IMR-90 (cell line): ENCODE data around the gene IRAK1. TPM values are rescaled to one million over a fixed set of nuclear protein-coding genes. Genes with fewer than 3 reads are reported as not detected.

Source experiments
- ATAC-seq: fragments of 200-7000 bp; cut with Tn5 transposase; 2 replicates; pipeline ENCODE4 v1.9.1; 2020; ENCODE audit warnings: low read depth, mild to moderate bottlenecking, moderate library complexity
- BruUV-seq: library from RNA; stranded (reverse); fragments of 400-500 nt; replicated peaks from 2 replicates; lab custom pipeline; 2021; lab: Mats Ljungman, UMichigan
- CTCF ChIA-PET: fragments of 300-600 bp; formaldehyde crosslinking; extraction: SDS; loops from one replicate; lab custom pipeline; 2021; ENCODE audit warnings: antibody characterized with exemption; lab: Yijun Ruan, JAX
- POLR2A ChIA-PET: fragments of 300-600 bp; sonication (Branson Sonifier 250); formaldehyde crosslinking; loops from one replicate; lab custom pipeline; 2022; ENCODE audit warnings: antibody characterized with exemption; ENCODE audit not compliant: unreplicated experiment; lab: Charles Lee
- DNase-seq: peaks from one replicate; pipeline ENCODE4 v3.0.0; 2013
- H2AFZ ChIP-seq: replicated peaks from 2 replicates; pipeline ENCODE3; 2013; ENCODE audit warnings: low read length, mild to moderate bottlenecking; ENCODE audit not compliant: poor library complexity
- H2AK5ac ChIP-seq: 2 replicates; pipeline ENCODE4 v1.6.1; 2013; ENCODE audit warnings: low read depth, low read length, inconsistent platforms
- H2AK9ac ChIP-seq: replicated peaks from 2 replicates; pipeline ENCODE3; 2013; ENCODE audit warnings: mild to moderate bottlenecking, low read depth, low read length, moderate library complexity; ENCODE audit not compliant: poor library complexity
- H2BK120ac ChIP-seq: 2 replicates; pipeline ENCODE4 v1.6.1; 2013; ENCODE audit warnings: low read depth, low read length, inconsistent platforms
- H2BK15ac ChIP-seq: 3 replicates; pipeline ENCODE4 v1.6.1; 2013; ENCODE audit warnings: low read depth, low read length, inconsistent platforms
- H2BK20ac ChIP-seq: 2 replicates; pipeline ENCODE4 v1.6.1; 2013; ENCODE audit warnings: low read depth, mild to moderate bottlenecking, inconsistent platforms, low read length, moderate library complexity
- H2BK5ac ChIP-seq: 2 replicates; pipeline ENCODE4 v1.6.1; 2013; ENCODE audit warnings: mild to moderate bottlenecking, low read depth, low read length, inconsistent platforms; ENCODE audit not compliant: poor library complexity, severe bottlenecking
- H3K14ac ChIP-seq: replicated peaks from 2 replicates; pipeline ENCODE4 v1.6.1; 2013; ENCODE audit warnings: low read depth, low read length, inconsistent platforms
- H3K18ac ChIP-seq: 2 replicates; pipeline ENCODE4 v1.6.1; 2013; ENCODE audit warnings: low read depth, low read length, control low read depth
- H3K23ac ChIP-seq: 2 replicates; pipeline ENCODE4 v1.6.1; 2013; ENCODE audit warnings: low read depth, low read length, inconsistent platforms
- H3K27ac ChIP-seq: 2 replicates; pipeline ENCODE4 v1.5.1; 2013; ENCODE audit warnings: mild to moderate bottlenecking, control low read depth, low read length; ENCODE audit not compliant: insufficient read depth
- H3K27me3 ChIP-seq: 2 replicates; pipeline ENCODE4 v1.6.1; 2013; ENCODE audit warnings: low read length; ENCODE audit not compliant: control insufficient read depth, insufficient read depth
- H3K36me3 ChIP-seq: 2 replicates; pipeline ENCODE4 v1.6.1; 2013; ENCODE audit warnings: low read length, mixed read lengths; ENCODE audit not compliant: control insufficient read depth, insufficient read depth
- H3K4ac ChIP-seq: 2 replicates; pipeline ENCODE4 v1.6.1; 2013; ENCODE audit warnings: low read depth, low read length, inconsistent platforms
- H3K4me1 ChIP-seq: 2 replicates; pipeline ENCODE4 v1.6.1; 2013; ENCODE audit warnings: low read length, mixed read lengths; ENCODE audit not compliant: control insufficient read depth, insufficient read depth
- H3K4me2 ChIP-seq: 2 replicates; pipeline ENCODE4 v1.6.1; 2013; ENCODE audit warnings: low read depth, mild to moderate bottlenecking, control low read depth, low read length, moderate library complexity
- H3K4me3 ChIP-seq: 2 replicates; pipeline ENCODE4 v1.5.1; 2013; ENCODE audit warnings: low read depth, mild to moderate bottlenecking, control low read depth, low read length, moderate library complexity; ENCODE audit not compliant: insufficient read depth
- H3K56ac ChIP-seq: 2 replicates; pipeline ENCODE4 v1.6.1; 2013; ENCODE audit warnings: low read length, inconsistent platforms; ENCODE audit not compliant: insufficient read depth; ENCODE audit errors: extremely low read depth
- H3K79me1 ChIP-seq, 2 experiments: 2 replicates each; pipeline ENCODE4 v1.6.1; 2013; ENCODE audit warnings: low read length in 2 of 2, inconsistent platforms in 1 of 2, low read depth in 1 of 2
- H3K9ac ChIP-seq: 2 replicates; pipeline ENCODE4 v1.6.1; 2013; ENCODE audit warnings: low read depth, low read length, control low read depth
- H3K9me1 ChIP-seq: 2 replicates; pipeline ENCODE4 v1.6.1; 2013; ENCODE audit warnings: low read length, inconsistent platforms; ENCODE audit not compliant: insufficient read depth
- H3K9me3 ChIP-seq: 2 replicates; pipeline ENCODE4 v1.6.1; 2013; ENCODE audit warnings: low read length; ENCODE audit not compliant: control insufficient read depth, insufficient read depth
- H4K20me1 ChIP-seq: 2 replicates; pipeline ENCODE4 v1.6.1; 2013; ENCODE audit warnings: low read length, inconsistent platforms; ENCODE audit not compliant: insufficient read depth
- H4K5ac ChIP-seq: 2 replicates; pipeline ENCODE4 v1.6.1; 2013; ENCODE audit warnings: mild to moderate bottlenecking, low read depth, low read length, control low read depth
- H4K8ac ChIP-seq, 2 experiments: 2 replicates each; pipeline ENCODE4 v1.6.1; 2013; ENCODE audit warnings: low read depth in 2 of 2, low read length in 2 of 2, control low read depth in 1 of 2, inconsistent platforms in 1 of 2
- H4K91ac ChIP-seq: 2 replicates; pipeline ENCODE4 v1.6.1; 2013; ENCODE audit warnings: low read depth, low read length, inconsistent platforms; ENCODE audit not compliant: insufficient read depth
- BHLHE40 ChIP-seq: fragments of 150-350 bp; IDR thresholded peaks from 2 replicates; pipeline ENCODE4 v1.6.1; 2016; ENCODE audit warnings: mild to moderate bottlenecking, low read depth, low read length
- CEBPB ChIP-seq: IDR thresholded peaks from 2 replicates; pipeline ENCODE4 v1.6.1; 2012; ENCODE audit warnings: low read depth, low read length, improper control_type of control experiment
- ELK1 ChIP-seq: fragments of 150-350 bp; IDR thresholded peaks from 2 replicates; pipeline ENCODE4 v1.6.1; 2016; ENCODE audit warnings: low read depth, mild to moderate bottlenecking, low read length, moderate library complexity, borderline replicate concordance
- MAFK ChIP-seq: IDR thresholded peaks from 2 replicates; pipeline ENCODE4 v1.6.1; 2012; ENCODE audit warnings: low read depth, low read length, improper control_type of control experiment
- MAZ ChIP-seq: IDR thresholded peaks from 2 replicates; pipeline ENCODE4 v1.6.1; 2012; ENCODE audit warnings: low read depth, mild to moderate bottlenecking, low read length, improper control_type of control experiment, moderate library complexity, borderline replicate concordance
- MXI1 ChIP-seq: IDR thresholded peaks from 2 replicates; pipeline ENCODE4 v1.6.1; 2012; ENCODE audit warnings: low read depth, mild to moderate bottlenecking, low read length, moderate library complexity, borderline replicate concordance
- RAD21 ChIP-seq: IDR thresholded peaks from 2 replicates; pipeline ENCODE4 v1.6.1; 2012; ENCODE audit warnings: low read length, improper control_type of control experiment
- WGBS, 2 experiments: methylation state at CpG; one replicate each; pipeline versions ENCODE4 v1.1.5 to v1.1.7; 2013; ENCODE audit warnings: missing lambda C conversion rate in 2 of 2; ENCODE audit not compliant: insufficient read length in 1 of 2; ENCODE audit errors: extremely low coverage in 2 of 2; 5-methylcytosine and 5-hydroxymethylcytosine counted together
- dilution Hi-C: fragments of 300-500 bp; cut with HindIII; formaldehyde crosslinking; loops from one replicate; pipeline ENCODE4 v1.14.3; 2018; ENCODE audit warnings: low sequenced_read_pairs; ENCODE audit not compliant: unreplicated experiment
- in situ Hi-C: fragments of 300-500 bp; cut with MboI; formaldehyde crosslinking; loops from 3 replicates; pipeline ENCODE4 v1.14.3; 2019; ENCODE audit warnings: low sequenced_read_pairs, inconsistent platforms, mixed read lengths
- intact Hi-C: fragments of 100-400 bp; cut with micrococcal nuclease; formaldehyde crosslinking; loops from 2 replicates; pipeline ENCODE4 v1.10.0; 2022
- polyA plus RNA-seq, 3 experiments: library from polyadenylated mRNA; depleted of rRNA; stranded (reverse); fragments of >200 nt; gene quantifications; 2 replicates each; pipeline ENCODE4 v1.2.3, GENCODE V29; 2012; ENCODE audit warnings: low replicate concordance in 1 of 3
- total RNA-seq: library from RNA; depleted of rRNA; stranded (reverse); fragments of >200 nt; gene quantifications from 2 replicates; pipeline ENCODE4 v1.2.3, GENCODE V29; 2012

IRAK1 gene
- total and polyA plus RNA-seq, 2 of the 4 experiments (the other 2 are of a cell fraction) = 33.3 to 50.2 TPM

GRCh38 chrX:154044091-154044490 lies 24.4 kb upstream of the IRAK1 start (continued):
- TF ChIP-seq MXI1 (no peak), MAFK (no peak)

DNA sequence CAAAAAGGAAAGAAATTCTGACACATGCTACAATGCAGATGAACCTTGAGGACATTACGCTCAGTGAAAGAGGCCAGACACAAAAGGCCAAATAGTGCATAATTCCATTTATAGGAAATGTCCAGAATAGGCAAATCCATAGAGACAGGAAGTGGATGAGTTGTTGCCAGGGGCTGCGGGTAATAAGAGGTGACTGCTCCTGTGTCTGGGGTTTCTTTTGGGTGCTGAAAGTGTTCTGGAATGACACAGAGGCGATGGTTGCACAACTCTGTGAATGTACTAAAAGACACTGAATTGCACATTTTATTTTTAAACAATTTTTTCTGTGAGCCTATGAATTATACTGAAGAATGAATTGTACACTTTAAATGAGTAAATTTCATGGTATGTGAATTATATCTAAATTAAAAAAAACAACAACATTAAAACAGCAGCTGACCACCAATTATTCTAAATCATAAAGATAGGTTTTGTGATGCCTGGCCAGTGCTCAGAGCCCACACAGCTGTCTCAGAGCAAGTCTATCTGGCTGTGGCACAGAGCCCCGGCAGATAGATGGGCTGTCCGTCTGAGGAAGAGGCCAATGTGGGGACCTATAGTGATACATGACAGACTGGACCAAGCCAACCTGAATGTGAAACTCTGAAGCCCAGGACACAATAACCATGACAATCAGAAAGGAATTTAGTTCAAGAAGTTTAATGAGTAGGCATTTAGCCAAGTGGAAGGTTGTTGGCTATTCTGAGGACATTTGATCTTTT lies 23.5 kb upstream of the IRAK1 start:
- Histone ChIP-seq H3K56ac (no peak overlapping the region), H3K36me3 (0 out of 2 replicates have a peak, but pooled peaks cover 2% of the 10 kb centered on the region), H3K4ac (no peak overlapping the region), H3K4me1 (peaks cover 21% of the 10 kb centered on the region), H2BK120ac (no peak overlapping the region), H3K79me1 (peaks cover 6 to 64% of the 10 kb centered on the region in 2 experiments; a peak in 3 of 4 replicates), H3K9me3 (no peaks in the 10 kb centered on the region), H4K8ac (no peak overlapping the region), H3K4me3 (no peak overlapping the region), H4K20me1 (peaks cover 33% of the 10 kb centered on the region), H4K91ac (no peak overlapping the region), H3K27me3 (no peaks in the 10 kb centered on the region), H3K9ac (no peak overlapping the region), H3K9me1 (peaks cover 18% of the 10 kb centered on the region), H3K27ac (peak overlapping the region; percentile 16; the same call in 1 of the 2 replicates), H4K5ac (no peak overlapping the region), H2AK5ac (no peak overlapping the region), H2BK20ac (no peak overlapping the region), H2AFZ (no peak overlapping the region), H3K18ac (no peak overlapping the region), H3K14ac (0 out of 2 replicates have a peak overlapping the region, but pooled peaks have one; percentile 28), H2BK15ac (no peak overlapping the region), H3K23ac (no peak overlapping the region), H2AK9ac (no peak overlapping the region), H3K4me2 (0 out of 2 replicates have a peak overlapping the region, but pooled peaks have one; percentile 30), H2BK5ac (no peak overlapping the region)
- ChIA-PET CTCF (no interaction called here), POLR2A (no interaction called here)
- BruUV-seq = no TSS peak
- 40% methylated on average over 1 of the region's 5 CpGs; no CpG with 5 or more reads in 1 of the 2 experiments for WGBS, 2 experiments
- ATAC-seq (no peak), DNase-seq (peak; percentile 64)
- dilution Hi-C loops = no loop called here
- TF ChIP-seq BHLHE40 = no peak
- TF ChIP-seq ELK1 = no peak
- no peak for TF ChIP-seq MAZ
- TF ChIP-seq RAD21 = no peak
- peak; percentile 96 for TF ChIP-seq CEBPB
- intact Hi-C loops = no loop called here
- in situ Hi-C loops = no loop called here
